ENCODE data around the gene ST3GAL3. TPM values are rescaled to one million over a fixed set of nuclear protein-coding genes. Genes with fewer than 3 reads are reported as not detected.

Gene ST3GAL3
- total RNA-seq, 1 experiment from 2014 or later = 8.6 TPM

DNA sequence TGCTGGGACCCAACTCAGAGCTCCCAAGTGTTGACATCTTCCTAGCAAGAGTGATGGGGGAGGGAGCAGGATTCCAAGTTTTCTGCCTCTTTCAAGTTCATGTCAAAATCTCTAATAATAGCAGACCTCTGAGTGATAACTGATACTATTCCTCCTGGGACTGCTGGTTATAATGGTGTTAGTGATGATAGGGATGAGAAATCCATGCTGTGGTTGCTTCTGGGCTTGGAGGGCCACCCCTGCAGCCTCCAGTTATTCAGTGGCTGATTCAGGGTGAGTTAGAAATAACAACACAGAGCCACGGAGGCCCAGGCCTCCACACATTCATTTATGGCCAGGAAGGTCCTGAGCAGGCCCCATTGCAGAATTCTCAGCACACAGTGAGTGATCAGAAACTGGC, 185.7 kb downstream of the ST3GAL3 start:
- no peak for ATAC-seq
- Mint-ChIP-seq H3K4me3 (no peak overlapping the region), H3K4me1 (peaks cover 9% of the 10 kb centered on the region; the same call in 1 of the 2 replicates), H3K27me3 (ENCODE audit: low read depth) (peaks cover 3% of the 10 kb centered on the region), H3K36me3 (no peaks in the 10 kb centered on the region), H3K27ac (no peak overlapping the region), H3K9me3 (no peaks in the 10 kb centered on the region)
- ChIA-PET POLR2A (no interaction called here), CTCF (interaction anchor here (2.0 to 2.5 kb wide), 2 partner anchors 37 to 42 kb away, joined by 10 to 12 read pairs; no protein-coding TSS in a partner anchor)
- TF ChIP-seq SMAD4 (CRISPR knock-in tag; IDR thresholded peaks at IDR 0.05) = no peak
- no peak for TF ChIP-seq MYBL2 (CRISPR knock-in tag; IDR thresholded peaks at IDR 0.05)
- no peak for TF ChIP-seq ESRRA (CRISPR knock-in tag; IDR thresholded peaks at IDR 0.05; ENCODE audit: borderline replicate concordance)
- no peak for TF ChIP-seq ZNF263 (CRISPR knock-in tag; IDR thresholded peaks at IDR 0.05; ENCODE audit: low read depth)
- no peak for TF ChIP-seq ZBTB21 (CRISPR knock-in tag; IDR thresholded peaks at IDR 0.05; ENCODE audit: borderline replicate concordance)
- no peak for TF ChIP-seq ZNF671 (CRISPR knock-in tag; IDR thresholded peaks at IDR 0.05)
- no peak for TF ChIP-seq JUN (CRISPR knock-in tag; IDR thresholded peaks at IDR 0.05)
- TF ChIP-seq ZNF138 (CRISPR knock-in tag; conservative IDR thresholded peaks at IDR 0.05) = no peak
- TF ChIP-seq, protein P1, sequence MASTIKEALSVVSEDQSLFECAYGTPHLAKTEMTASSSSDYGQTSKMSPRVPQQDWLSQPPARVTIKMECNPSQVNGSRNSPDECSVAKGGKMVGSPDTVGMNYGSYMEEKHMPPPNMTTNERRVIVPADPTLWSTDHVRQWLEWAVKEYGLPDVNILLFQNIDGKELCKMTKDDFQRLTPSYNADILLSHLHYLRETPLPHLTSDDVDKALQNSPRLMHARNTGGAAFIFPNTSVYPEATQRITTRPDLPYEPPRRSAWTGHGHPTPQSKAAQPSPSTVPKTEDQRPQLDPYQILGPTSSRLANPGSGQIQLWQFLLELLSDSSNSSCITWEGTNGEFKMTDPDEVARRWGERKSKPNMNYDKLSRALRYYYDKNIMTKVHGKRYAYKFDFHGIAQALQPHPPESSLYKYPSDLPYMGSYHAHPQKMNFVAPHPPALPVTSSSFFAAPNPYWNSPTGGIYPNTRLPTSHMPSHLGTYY (CRISPR knock-in tag; IDR thresholded peaks at IDR 0.05) = no peak
- TF ChIP-seq, protein P2, sequence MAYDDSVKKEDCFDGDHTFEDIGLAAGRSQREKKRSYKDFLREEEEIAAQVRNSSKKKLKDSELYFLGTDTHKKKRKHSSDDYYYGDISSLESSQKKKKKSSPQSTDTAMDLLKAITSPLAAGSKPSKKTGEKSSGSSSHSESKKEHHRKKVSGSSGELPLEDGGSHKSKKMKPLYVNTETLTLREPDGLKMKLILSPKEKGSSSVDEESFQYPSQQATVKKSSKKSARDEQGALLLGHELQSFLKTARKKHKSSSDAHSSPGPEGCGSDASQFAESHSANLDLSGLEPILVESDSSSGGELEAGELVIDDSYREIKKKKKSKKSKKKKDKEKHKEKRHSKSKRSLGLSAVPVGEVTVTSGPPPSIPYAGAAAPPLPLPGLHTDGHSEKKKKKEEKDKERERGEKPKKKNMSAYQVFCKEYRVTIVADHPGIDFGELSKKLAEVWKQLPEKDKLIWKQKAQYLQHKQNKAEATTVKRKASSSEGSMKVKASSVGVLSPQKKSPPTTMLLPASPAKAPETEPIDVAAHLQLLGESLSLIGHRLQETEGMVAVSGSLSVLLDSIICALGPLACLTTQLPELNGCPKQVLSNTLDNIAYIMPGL (CRISPR knock-in tag; IDR thresholded peaks at IDR 0.05) = no peak
- no peak for DNase-seq (ENCODE audit: low spot score)

DNA sequence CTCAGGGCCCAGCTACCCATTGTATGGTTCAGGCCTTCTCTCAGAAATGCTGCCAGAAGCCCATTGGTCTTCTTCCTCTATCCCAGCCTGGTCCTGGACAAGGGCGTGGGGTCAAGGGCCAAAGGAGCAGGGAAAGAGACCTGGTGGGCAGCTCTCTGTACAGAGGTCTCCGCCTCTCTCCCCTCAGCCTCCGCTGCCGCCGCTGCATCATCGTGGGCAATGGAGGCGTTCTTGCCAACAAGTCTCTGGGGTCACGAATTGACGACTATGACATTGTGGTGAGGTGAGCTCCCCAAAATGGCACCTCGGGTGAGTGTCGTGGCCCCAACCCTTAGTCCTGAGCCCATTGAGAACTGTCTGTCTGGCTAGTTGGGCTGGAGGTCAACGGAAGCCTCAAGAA, 191.6 kb downstream of the ST3GAL3 start:
- TF ChIP-seq OVOL2 (CRISPR knock-in tag; IDR thresholded peaks at IDR 0.05; ENCODE audit: borderline replicate concordance) = no peak
- no peak for TF ChIP-seq NR2C2 (CRISPR knock-in tag; IDR thresholded peaks at IDR 0.05)
- TF ChIP-seq ZNF138 (CRISPR knock-in tag; conservative IDR thresholded peaks at IDR 0.05) = no peak
- TF ChIP-seq, protein P3, sequence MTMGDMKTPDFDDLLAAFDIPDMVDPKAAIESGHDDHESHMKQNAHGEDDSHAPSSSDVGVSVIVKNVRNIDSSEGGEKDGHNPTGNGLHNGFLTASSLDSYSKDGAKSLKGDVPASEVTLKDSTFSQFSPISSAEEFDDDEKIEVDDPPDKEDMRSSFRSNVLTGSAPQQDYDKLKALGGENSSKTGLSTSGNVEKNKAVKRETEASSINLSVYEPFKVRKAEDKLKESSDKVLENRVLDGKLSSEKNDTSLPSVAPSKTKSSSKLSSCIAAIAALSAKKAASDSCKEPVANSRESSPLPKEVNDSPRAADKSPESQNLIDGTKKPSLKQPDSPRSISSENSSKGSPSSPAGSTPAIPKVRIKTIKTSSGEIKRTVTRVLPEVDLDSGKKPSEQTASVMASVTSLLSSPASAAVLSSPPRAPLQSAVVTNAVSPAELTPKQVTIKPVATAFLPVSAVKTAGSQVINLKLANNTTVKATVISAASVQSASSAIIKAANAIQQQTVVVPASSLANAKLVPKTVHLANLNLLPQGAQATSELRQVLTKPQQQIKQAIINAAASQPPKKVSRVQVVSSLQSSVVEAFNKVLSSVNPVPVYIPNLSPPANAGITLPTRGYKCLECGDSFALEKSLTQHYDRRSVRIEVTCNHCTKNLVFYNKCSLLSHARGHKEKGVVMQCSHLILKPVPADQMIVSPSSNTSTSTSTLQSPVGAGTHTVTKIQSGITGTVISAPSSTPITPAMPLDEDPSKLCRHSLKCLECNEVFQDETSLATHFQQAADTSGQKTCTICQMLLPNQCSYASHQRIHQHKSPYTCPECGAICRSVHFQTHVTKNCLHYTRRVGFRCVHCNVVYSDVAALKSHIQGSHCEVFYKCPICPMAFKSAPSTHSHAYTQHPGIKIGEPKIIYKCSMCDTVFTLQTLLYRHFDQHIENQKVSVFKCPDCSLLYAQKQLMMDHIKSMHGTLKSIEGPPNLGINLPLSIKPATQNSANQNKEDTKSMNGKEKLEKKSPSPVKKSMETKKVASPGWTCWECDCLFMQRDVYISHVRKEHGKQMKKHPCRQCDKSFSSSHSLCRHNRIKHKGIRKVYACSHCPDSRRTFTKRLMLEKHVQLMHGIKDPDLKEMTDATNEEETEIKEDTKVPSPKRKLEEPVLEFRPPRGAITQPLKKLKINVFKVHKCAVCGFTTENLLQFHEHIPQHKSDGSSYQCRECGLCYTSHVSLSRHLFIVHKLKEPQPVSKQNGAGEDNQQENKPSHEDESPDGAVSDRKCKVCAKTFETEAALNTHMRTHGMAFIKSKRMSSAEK (CRISPR knock-in tag; IDR thresholded peaks at IDR 0.05; ENCODE audit: borderline replicate concordance) = no peak
- no peak for TF ChIP-seq IRF2 (CRISPR knock-in tag; IDR thresholded peaks at IDR 0.05; ENCODE audit: borderline replicate concordance, low read depth)
- no peak for TF ChIP-seq NR1H2 (CRISPR knock-in tag; IDR thresholded peaks at IDR 0.05)
- no peak overlapping the region for H3K4me3 Mint-ChIP-seq
- no peak for DNase-seq (ENCODE audit: low spot score)
- no peaks in the 10 kb centered on the region for H3K9me3 Mint-ChIP-seq
- no peak overlapping the region for H3K27ac Mint-ChIP-seq
- ChIA-PET CTCF (interaction anchor here (0.5 to 5.8 kb wide), 2 partner anchors 36 to 149 kb away, joined by 3 to 28 read pairs; no protein-coding TSS in a partner anchor), POLR2A (no interaction called here)
- H3K4me1 Mint-ChIP-seq = no peaks in the 10 kb centered on the region
- H3K36me3 Mint-ChIP-seq = no peaks in the 10 kb centered on the region
- ATAC-seq = no peak
- H3K27me3 Mint-ChIP-seq (ENCODE audit: low read depth) = peaks cover 3% of the 10 kb centered on the region

DNA sequence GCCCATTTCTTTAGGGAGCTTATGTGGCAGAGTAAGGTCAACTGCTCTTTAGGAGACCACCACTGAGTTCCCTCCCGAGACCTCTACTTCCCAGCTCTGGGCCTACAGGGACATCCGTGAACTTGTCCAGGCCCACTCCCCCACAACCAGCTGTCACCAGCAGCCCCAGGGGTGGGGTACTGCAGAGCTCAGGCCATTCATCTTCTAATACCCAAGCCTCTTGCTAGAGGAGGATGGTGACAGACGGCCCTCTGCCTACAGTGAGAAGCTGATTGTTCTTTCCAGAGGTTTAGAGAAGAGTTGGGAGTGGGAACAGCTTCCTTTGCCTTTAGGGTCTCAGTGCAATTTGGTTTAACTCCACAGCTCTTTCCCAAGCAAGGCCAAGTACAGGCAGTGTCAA, 193.1 kb downstream of the ST3GAL3 start:
- Mint-ChIP-seq H3K4me3 (no peak overlapping the region), H3K9me3 (no peaks in the 10 kb centered on the region), H3K27ac (peak overlapping the region; percentile 73; the same call in 1 of the 2 replicates), H3K36me3 (no peaks in the 10 kb centered on the region), H3K27me3 (ENCODE audit: low read depth) (peaks cover 14% of the 10 kb centered on the region), H3K4me1 (no peaks in the 10 kb centered on the region)
- CTCF ChIA-PET = interaction anchor here (0.7 to 5.8 kb wide), 5 partner anchors 17 to 47 kb away, joined by 3 to 28 read pairs (median 4); no protein-coding TSS in a partner anchor
- no peak for TF ChIP-seq JAZF1 (CRISPR knock-in tag; IDR thresholded peaks at IDR 0.05)
- TF ChIP-seq, protein P4, sequence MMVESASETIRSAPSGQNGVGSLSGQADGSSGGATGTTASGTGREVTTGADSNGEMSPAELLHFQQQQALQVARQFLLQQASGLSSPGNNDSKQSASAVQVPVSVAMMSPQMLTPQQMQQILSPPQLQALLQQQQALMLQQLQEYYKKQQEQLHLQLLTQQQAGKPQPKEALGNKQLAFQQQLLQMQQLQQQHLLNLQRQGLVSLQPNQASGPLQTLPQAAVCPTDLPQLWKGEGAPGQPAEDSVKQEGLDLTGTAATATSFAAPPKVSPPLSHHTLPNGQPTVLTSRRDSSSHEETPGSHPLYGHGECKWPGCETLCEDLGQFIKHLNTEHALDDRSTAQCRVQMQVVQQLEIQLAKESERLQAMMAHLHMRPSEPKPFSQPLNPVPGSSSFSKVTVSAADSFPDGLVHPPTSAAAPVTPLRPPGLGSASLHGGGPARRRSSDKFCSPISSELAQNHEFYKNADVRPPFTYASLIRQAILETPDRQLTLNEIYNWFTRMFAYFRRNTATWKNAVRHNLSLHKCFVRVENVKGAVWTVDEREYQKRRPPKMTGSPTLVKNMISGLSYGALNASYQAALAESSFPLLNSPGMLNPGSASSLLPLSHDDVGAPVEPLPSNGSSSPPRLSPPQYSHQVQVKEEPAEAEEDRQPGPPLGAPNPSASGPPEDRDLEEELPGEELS (CRISPR knock-in tag; IDR thresholded peaks at IDR 0.05) = no peak
- POLR2A ChIA-PET = no interaction called here
- no peak for DNase-seq (ENCODE audit: low spot score)
- ATAC-seq = no peak

Measured in WTC11 (cell line).